ENCODE results near the gene ATG5.
A peak's percentile ranks its signal among the peaks of the same experiment; 100 is the strongest.

Gene ATG5

GRCh38 chr6:106177786-106178185 lies 147.8 kb downstream of the ATG5 start:
- no peak for DNase-seq

- no peak for DNase-seq
These were observed 152.3 kb downstream of the ATG5 start for GRCh38 chr6:106173124-106173879.

GRCh38 chr6:106170030-106170791 lies 155.3 kb downstream of the ATG5 start:
- DNase-seq, result no peak

DNA sequence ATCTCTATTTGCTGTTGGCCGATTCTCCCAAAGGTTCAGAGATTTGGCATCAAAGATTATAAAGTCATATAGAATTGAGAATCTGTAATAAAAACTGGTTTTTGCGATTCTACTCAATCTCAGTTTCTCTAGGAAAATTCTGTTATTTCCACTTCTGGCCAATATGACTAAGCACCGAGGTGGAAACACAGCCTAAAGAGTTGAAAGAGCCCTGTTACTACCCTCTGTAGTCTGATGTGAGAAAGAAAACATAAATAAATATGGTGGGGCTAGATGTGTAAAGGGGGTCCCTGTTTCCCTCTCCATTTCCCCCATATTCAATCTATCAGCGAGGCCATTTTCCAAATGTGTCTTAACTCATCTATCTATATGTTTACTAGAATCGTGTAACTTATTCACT lies 156.0 kb downstream of the ATG5 start:
- no peak for DNase-seq

DNA sequence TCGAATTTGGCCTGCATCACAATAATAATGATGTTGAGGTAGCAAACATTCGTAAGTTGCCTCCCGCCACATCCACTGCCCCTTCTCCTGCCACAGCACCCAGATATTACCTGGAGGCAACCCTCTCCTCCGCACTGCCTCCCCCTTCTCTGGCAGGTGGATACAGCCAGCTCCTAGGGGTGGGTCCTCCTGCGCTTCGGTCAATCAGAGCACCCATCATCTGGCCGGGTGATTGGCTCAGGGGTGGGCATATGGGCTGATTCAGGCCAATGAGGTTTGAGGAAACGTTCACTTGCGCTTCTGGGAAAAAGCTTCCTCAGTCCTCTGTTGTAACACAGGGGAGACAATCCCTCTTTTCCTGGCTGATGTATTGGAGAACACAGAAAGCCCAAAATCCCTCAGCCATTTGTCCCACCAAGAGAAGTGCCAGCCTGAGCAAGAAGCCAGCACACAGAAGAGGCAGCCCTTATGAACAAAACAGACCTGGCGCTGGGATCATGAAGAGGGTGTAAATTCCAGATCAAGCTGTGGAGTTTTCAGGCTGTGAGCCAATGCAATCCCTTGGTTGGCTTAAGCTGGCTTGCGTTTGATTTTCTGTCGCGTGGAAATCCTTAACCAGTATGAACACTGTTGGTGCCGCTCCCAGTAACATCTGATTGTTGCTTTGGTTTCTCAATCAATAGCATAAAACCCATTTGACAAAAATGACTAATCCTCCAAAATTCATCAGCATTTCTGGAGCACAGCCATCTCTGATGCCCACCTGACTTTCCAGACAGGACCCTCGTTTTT lies 157.3 kb downstream of the ATG5 start:
- no peak for DNase-seq

DNA sequence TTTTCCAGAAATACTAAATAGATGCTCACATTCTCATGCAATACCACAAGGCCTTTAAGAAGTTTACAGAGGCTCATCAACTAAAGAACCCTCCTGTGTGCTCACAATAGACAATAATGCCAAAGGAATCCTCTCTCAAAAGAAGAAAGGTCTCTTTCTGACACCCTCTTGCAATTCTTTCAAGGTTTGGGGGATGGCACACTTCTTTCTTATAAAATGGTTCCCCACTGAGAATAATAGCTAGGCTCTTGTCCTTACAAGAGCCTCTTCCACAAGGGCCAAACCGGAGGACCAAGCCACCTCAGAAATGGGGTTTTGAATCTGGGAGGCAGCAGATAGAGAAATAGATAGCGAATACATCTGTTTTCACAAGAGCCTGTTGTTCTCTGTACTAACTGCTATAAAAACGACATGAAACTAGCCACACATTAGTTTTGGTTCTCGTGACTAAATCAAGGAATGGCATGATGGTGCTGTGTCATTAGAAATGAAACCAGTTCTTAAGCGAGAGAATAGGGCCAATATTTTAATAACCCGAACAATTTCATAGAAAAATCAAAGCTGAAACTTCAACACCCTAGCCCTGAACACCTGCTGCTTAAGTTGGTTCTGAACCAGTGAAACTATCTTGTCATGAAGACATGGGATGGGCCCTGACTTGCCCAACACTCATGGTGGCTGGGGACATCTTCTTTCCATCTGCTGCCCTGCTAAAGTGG lies 158.3 kb downstream of the ATG5 start:
- no peak for DNase-seq

GRCh38 chr6:106165885-106166485 lies 159.6 kb downstream of the ATG5 start:
- DNase-seq, result no peak

DNA sequence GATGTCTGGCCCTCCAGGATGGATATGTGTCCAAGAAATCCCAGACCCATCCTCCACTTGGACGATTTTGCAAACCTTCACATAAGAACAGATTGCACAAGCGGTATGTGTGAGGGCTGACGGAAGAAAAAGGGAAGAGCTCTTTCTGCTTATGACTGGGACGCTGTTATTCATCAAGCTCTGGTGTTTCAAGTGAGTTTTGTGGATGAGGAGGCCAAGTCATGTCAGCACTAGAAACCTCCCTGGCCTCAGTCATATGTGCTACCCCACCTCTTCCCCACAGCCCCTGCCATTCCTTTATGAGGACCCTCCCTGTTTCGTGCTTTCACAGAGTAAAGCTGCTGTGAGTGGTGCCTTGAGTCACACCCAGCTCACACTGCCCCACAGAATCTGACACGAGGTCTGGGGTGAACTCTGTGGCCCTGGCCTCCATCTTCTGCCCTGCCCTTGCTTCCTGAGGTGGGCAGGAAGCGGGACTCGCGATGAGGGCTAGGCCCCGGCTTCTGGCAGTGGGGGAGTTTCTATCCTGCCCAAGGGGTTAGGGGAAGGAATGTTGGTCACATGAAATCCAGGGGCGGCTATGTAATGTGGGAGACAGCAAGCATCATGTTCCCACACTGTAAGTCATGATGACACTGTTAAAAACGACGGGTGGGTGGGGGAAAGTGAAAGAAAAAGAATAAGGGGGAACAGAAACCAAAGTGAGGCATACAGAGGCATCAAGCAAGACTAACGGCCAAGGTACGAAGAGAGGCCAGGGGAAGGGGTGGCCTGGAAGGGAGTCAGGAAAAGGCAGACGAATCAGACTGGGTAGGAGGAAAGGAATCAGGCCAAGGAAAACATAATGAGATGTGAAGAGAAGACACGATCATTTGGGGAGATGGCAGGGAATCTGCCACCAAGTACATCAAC lies 161.3 kb downstream of the ATG5 start:
- peak; percentile 83 to 88 for DNase-seq

DNA sequence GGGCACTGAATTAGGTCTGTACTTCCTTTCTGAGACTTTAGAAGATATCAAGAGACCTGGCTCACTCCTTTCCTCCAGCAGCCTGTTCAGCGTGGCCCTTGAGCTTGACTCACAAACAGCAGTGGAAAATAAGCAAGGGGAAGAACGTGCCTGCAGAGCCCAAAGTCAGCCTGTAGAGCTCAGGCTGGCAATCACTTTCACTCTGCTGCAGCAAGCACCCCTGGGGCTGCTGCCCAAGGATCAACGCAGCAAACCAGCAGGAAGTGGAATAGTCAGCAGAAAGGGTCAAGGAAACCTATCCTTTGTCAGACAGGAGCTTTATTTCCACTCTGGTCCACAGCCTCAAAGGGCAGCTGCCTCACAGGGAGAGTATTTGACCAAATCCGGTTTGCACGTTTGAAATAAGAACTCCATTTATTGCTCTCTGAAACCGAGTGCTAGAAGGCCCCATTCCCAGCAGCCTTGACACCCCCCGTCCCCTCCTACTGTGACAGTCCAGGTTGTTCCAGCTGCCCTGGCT lies 162.1 kb downstream of the ATG5 start:
- DNase-seq, result peak; percentile 45 to 77

GRCh38 chr6:106162921-106163320 lies 162.6 kb downstream of the ATG5 start:
- no peak for DNase-seq

- no peak for DNase-seq
These were observed 163.7 kb downstream of the ATG5 start for GRCh38 chr6:106161893-106162292.

- no peak for DNase-seq
These were observed 164.2 kb downstream of the ATG5 start for GRCh38 chr6:106161311-106161874.

DNA sequence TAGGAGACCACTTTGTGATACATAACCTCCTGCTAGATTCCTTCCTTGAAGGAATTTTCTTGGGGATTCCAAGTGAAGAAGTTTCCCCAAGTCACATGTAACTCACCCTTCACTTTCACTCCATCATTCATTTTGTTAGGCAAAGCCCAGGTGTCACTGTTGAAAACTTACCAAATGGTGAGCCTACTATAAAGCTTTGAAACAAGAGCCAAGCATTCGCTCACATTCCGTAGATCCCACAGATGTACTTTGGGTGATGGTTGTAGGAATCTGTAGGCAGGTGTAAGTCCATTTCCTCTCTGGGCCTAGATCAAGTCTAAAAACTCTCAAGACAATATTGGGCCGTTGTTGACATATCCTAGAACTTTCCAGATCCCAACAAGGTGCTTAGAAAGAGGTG lies 165.4 kb downstream of the ATG5 start:
- no peak for DNase-seq

GRCh38 chr6:106159531-106159940 lies 166.0 kb downstream of the ATG5 start:
- DNase-seq, result no peak

DNA sequence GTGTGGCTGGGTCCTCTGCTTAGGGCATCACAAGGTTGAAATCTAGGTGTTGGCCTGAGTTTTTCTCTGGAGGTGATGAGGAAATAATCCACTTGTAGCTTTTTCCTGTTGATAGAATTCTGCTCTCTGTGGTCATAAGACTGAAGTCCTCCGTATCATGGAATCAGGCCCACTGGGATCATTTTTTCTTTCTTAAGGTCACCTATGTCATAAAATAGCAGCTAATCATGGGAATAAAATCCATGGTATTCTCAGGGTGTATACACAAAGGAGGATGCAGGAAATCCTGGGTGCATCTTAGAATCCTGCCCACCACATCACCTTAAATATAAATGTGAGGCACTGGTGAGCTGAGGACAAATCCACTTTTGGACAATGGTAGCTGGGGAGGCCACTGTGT lies 166.7 kb downstream of the ATG5 start:
- no peak for DNase-seq

DNA sequence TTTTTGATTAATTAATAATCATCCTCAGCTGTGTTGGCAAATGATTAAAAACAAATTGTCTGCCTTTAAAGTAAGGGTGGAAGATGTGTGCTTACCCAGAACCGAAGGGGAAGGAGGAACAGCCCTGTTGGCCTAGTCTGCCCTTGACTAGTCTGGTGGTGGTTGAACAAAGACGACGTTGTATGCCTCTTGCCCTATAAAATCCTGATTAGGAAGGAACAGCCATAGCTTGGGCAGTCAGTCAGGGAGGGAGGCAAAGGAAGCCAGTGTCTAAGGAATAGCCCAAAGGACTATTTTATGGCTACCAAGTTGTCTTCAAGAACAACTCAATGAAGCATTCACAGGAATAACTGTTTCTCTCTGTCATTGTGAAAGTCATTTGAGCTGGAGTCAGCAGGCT lies 168.7 kb downstream of the ATG5 start:
- DNase-seq, result no peak

DNA sequence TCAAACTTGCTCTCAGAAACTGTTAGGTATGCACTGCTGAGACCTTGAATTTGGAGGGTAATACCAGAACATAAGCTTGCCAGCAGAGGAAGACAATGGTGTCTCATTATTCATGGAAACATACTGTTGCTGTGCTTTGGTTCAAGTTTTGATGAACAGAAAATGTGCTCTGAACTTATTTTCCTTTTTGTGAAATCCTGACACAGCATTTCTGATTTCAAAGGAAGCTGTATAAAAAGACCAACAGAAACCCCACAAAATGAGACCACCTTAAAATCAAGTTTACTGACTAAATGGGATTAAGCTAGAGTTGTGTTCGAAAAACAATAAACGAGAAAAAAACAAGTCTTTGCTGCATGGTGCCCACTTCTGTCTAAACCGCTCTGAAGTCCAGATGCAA lies 169.1 kb downstream of the ATG5 start:
- DNase-seq, result no peak

DNA sequence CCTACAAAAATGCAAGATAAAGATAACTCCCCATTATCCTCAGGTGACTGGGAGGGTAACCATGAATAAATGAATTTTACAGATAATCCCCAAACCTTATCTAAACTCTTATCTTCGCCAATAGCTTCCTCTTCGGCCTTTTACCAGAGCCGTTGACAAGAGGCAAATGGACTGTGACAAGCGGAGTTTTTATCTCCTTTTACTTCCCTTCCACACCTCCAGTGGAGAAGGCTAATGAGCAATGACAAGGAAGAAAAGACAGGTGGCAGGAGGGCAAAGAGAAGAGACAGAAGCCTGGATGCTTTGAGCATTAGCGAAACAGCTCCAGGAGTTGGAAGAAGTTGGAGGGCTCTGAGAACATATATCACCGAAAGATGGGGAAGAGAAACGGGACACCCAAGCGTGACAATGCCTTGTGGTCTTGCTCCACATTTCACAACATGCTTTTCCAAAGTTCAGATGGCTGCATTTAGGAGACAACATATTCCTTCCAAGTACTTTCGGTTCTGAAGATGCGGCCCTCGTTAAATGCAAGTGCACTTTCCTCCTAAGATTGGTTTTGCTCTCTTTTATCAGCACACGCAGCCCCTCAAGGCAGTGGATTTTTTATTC lies 170.2 kb downstream of the ATG5 start:
- no peak for DNase-seq

GRCh38 chr6:106154326-106154725 lies 171.2 kb downstream of the ATG5 start:
- no peak for DNase-seq

- no peak for DNase-seq
These were observed 172.6 kb downstream of the ATG5 start for GRCh38 chr6:106152952-106153351.
